AG04449 (cell line): ENCODE results near the gene ATP13A1.

Experiments
- CTCF ChIA-PET: fragments of 350-600 bp; formaldehyde crosslinking; extraction: SDS; loops from one replicate; lab custom pipeline; 2021; ENCODE audit warnings: antibody characterized with exemption; lab: Yijun Ruan, JAX
- POLR2A ChIA-PET: fragments of 400-600, 350-600 bp; formaldehyde crosslinking; extraction: SDS; loops from one replicate; lab custom pipeline; 2020; ENCODE audit warnings: antibody characterized with exemption, inconsistent platforms; lab: Yijun Ruan, JAX
- DNase-seq: peaks from one replicate; pipeline ENCODE4 v3.0.0-alpha.2; 2010; ENCODE audit warnings: low read depth, low spot score
- H3K4me3 ChIP-seq: 2 replicates; pipeline ENCODE4 v1.5.1; 2011; ENCODE audit warnings: low read depth, mild to moderate bottlenecking, control low read depth, low read length
- CTCF ChIP-seq: IDR thresholded peaks from one replicate; pipeline ENCODE4 v1.5.1; 2011; ENCODE audit warnings: mild to moderate bottlenecking, moderate library complexity, low read length, control low read depth, inconsistent platforms; ENCODE audit not compliant: insufficient read depth; ENCODE audit errors: missing control alignments

Gene ATP13A1

DNA sequence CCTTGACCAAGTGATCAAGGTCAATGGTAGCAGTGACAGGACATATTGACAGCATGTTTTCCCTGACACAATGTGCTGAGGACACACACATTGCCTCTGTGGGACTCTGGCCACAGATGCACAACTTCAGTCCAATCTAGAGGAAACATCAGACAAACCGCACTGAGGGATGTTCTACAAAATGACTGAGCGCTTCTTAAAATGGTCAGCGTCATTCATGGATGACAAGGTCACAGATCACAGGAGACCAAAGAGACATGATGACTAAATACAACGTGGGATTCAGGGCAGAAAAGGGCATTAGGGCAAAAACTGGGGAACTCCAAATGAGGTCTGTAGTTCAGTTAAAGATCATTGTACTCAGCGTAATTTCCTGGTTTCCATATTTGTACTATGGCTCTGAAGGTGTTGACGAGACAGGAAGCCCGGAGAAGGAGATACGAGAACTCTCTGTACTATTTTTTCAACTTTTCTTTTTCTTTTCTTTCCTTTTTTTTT, 65.6 kb downstream of the ATP13A1 start:
- no peak overlapping the region for H3K4me3 ChIP-seq
- no peak for DNase-seq
- POLR2A ChIA-PET, result no interaction called here
- TF ChIP-seq CTCF, result no peak
- CTCF ChIA-PET, result interaction anchor here (1.4 to 2.1 kb wide), 2 partner anchors 43 to 44 kb away, joined by 4 to 8 read pairs; no protein-coding TSS in a partner anchor
